GM21528 (cell line): ENCODE data around the gene FBXO11.

Experiments
- ATAC-seq: cut with Tn5 transposase; IDR thresholded peaks from one replicate; pipeline ENCODE4 v1.9.1; 2021; ENCODE audit warnings: mild to moderate bottlenecking, moderate library complexity; ENCODE audit not compliant: unreplicated experiment, low FRiP score

The FBXO11 gene

GRCh38 chr2:47741637-47742036 is 164.7 kb downstream of the FBXO11 start:
- no peak for ATAC-seq

GRCh38 chr2:47741101-47741500 is 165.2 kb downstream of the FBXO11 start:
- ATAC-seq = no peak
